Neural progenitor cell (in vitro differentiated cells): ENCODE measurements around the gene C1QTNF2.

ENCODE experiments used
- CTCF ChIP-seq: fragments of 200-600 bp; sonication (generic); IDR thresholded peaks from 2 replicates; pipeline ENCODE4 v1.5.1; 2017; ENCODE audit warnings: antibody characterized with exemption, mild to moderate bottlenecking
- EZH2phosphoT487 ChIP-seq: fragments of 200-600 bp; sonication (generic); IDR thresholded peaks from 2 replicates; pipeline ENCODE4 v1.6.1; 2017; ENCODE audit warnings: antibody characterized with exemption

- no peak for TF ChIP-seq CTCF
- no peak for TF ChIP-seq EZH2phosphoT487
These were observed 49.3 kb upstream of the C1QTNF2 start for GRCh38 chr5:160419458-160420330.
